Mucosa of rectum (tissue), 2 donors: ENCODE measurements around the gene CPEB1.
"Not testable (repeated sequence)": the region's sequence is repeated elsewhere in the genome, so short reads cannot be mapped to it uniquely, and the experiment has no call there.

Experiments used
- H3K27ac ChIP-seq, 2 donors: one replicate each; pipeline ENCODE4 v1.7.0; 2013; ENCODE audit warnings: inconsistent platforms in 2 of 2, low read depth in 2 of 2, low read length in 2 of 2
- H3K27me3 ChIP-seq, 2 donors: one replicate each; pipeline ENCODE4 v1.7.0; 2013; ENCODE audit warnings: low read length in 2 of 2; ENCODE audit not compliant: control insufficient read depth in 2 of 2, insufficient read depth in 2 of 2
- H3K36me3 ChIP-seq, 2 donors: one replicate each; pipeline ENCODE4 v1.7.0; 2013; ENCODE audit warnings: low read length in 2 of 2; ENCODE audit not compliant: control insufficient read depth in 2 of 2, insufficient read depth in 2 of 2
- H3K4me1 ChIP-seq, 2 donors: one replicate each; pipeline ENCODE4 v1.7.0; 2013; ENCODE audit warnings: low read length in 2 of 2, mild to moderate bottlenecking in 1 of 2; ENCODE audit not compliant: control insufficient read depth in 2 of 2, insufficient read depth in 2 of 2
- H3K4me3 ChIP-seq, 2 donors: one replicate each; pipeline ENCODE4 v1.7.0; 2013; ENCODE audit warnings: low read length in 2 of 2
- H3K9ac ChIP-seq, 2 donors: one replicate each; pipeline ENCODE4 v1.7.0; 2013; ENCODE audit warnings: low read length in 2 of 2, low read depth in 1 of 2, mild to moderate bottlenecking in 1 of 2
- H3K9me3 ChIP-seq, 2 donors: one replicate each; pipeline ENCODE4 v1.7.0; 2013; ENCODE audit warnings: low read length in 2 of 2; ENCODE audit not compliant: control insufficient read depth in 2 of 2
- donor health status: healthy.
- donor health status: Normal muscosa, but diverticular disease.

The CPEB1 gene

DNA sequence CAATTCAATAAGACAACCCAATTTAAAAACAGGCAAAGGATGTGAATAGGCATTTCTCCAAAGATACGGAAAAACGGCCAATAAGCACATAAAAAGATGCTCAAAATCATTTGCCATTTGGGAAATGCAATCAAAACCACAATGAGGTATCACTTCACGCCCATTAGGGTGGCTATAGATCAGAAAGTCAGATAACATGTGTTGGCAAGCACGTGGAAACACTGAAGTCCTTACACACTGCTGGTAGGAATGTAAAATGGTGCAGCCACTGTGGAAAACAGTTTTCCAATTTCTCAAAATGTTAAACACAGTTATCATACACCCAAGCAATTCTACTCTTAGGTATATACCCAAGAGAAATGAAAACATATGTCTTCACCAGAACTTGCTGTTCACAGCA, 146.4 kb downstream of the CPEB1 start:
- not testable (repeated sequence) for H3K36me3 ChIP-seq, H3K9me3 ChIP-seq, H3K4me3 ChIP-seq, H3K4me1 ChIP-seq, H3K27me3 ChIP-seq, H3K9ac ChIP-seq, H3K27ac ChIP-seq

DNA sequence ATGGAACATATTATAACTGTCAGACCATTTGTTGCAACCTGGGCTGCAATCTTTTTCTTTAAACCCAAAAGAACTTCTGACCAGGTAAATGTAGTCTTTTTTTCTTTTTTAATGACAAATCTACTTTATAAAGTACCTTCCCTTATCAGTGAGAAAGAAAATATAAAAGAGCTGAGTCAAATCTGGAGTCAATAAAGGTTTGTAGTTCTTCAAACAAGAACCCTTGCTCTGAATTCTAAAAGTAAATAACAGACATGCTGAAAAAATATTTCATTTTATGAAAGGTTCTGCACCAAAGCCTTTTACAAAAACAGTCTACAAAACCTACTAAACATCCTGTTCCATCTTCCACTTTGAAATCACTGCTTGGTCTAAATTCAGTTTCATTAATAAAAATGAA, 149.2 kb downstream of the CPEB1 start:
- not testable (repeated sequence) for H3K27me3 ChIP-seq

More for the DNA sequence above, 149.2 kb downstream of the CPEB1 start:
- H3K4me1 ChIP-seq, H3K9ac ChIP-seq, H3K4me3 ChIP-seq, H3K36me3 ChIP-seq, H3K27ac ChIP-seq, H3K9me3 ChIP-seq: not testable (repeated sequence)
